Upper lobe of right lung (tissue), 1 donor: Measurements from ENCODE around the gene MAGI2. TPM values are rescaled to one million over a fixed set of nuclear protein-coding genes. Genes with fewer than 3 reads are reported as not detected.
A peak's percentile ranks its signal among the peaks of the same experiment; 100 is the strongest.

Experiments used
- ATAC-seq: fragments of 200-7000 bp; cut with Tn5 transposase; one replicate; pipeline ENCODE4 v1.9.1; 2020; ENCODE audit warnings: mild to moderate bottlenecking, moderate library complexity
- DNase-seq: peaks from one replicate; pipeline ENCODE4 v3.0.0-alpha.2; 2020
- H3K27ac ChIP-seq: fragments of 200-600 bp; one replicate; pipeline ENCODE4 v1.8.0; 2022
- H3K27me3 ChIP-seq: fragments of 200-600 bp; one replicate; pipeline ENCODE4 v1.8.0; 2022; ENCODE audit warnings: mild to moderate bottlenecking
- H3K36me3 ChIP-seq: fragments of 200-600 bp; one replicate; pipeline ENCODE4 v1.8.0; 2022
- H3K4me1 ChIP-seq: fragments of 200-600 bp; one replicate; pipeline ENCODE4 v1.8.0; 2022
- H3K4me3 ChIP-seq: fragments of 200-600 bp; one replicate; pipeline ENCODE4 v1.8.0; 2022; ENCODE audit warnings: mild to moderate bottlenecking
- H3K9me3 ChIP-seq: fragments of 200-600 bp; one replicate; pipeline ENCODE4 v1.8.0; 2022
- CTCF ChIP-seq: fragments of 200-600 bp; IDR thresholded peaks from one replicate; pipeline ENCODE4 v1.8.0; 2022; ENCODE audit warnings: antibody characterized with exemption
- intact Hi-C: fragments of 100-400 bp; cut with DNase I; formaldehyde crosslinking; loops from one replicate; pipeline ENCODE4 v1.11.0; 2022
- total RNA-seq: library from RNA; stranded (reverse); fragmentation: NEBNext Ultra II Directional; extraction: Animal tissue kit (Norgen Biotek cat#: 25700); gene quantifications from one replicate; pipeline ENCODE4 v1.2.1, GENCODE V29; 2021
- donor health status: DM: no; HTN: yes; CAD: no; lungs with severe emphysema.

The MAGI2 gene
- total RNA-seq, 1 donor from 2014 or later: 12.8 TPM

GRCh38 chr7:79410345-79410744 lies 43.1 kb downstream of the MAGI2 start:
- Histone ChIP-seq H3K36me3 (no peaks in the 10 kb centered on the region), H3K27ac (no peak overlapping the region), H3K27me3 (no peaks in the 10 kb centered on the region), H3K4me1 (no peaks in the 10 kb centered on the region), H3K9me3 (no peaks in the 10 kb centered on the region), H3K4me3 (no peak overlapping the region)
- DNase-seq (no peak), ATAC-seq (no peak)
- intact Hi-C loops: no loop called here
- no peak for TF ChIP-seq CTCF

- ATAC-seq (no peak), DNase-seq (no peak)
- no peaks in the 10 kb centered on the region for H3K9me3 ChIP-seq
- H3K36me3 ChIP-seq: no peaks in the 10 kb centered on the region
- H3K4me3 ChIP-seq: no peak overlapping the region
- intact Hi-C loops: no loop called here
- H3K4me1 ChIP-seq: peaks cover 3% of the 10 kb centered on the region
- no peak for TF ChIP-seq CTCF
- H3K27ac ChIP-seq: no peak overlapping the region
- no peaks in the 10 kb centered on the region for H3K27me3 ChIP-seq
These were observed 46.1 kb downstream of the MAGI2 start for GRCh38 chr7:79407351-79407750.

- Histone ChIP-seq H3K27ac (no peak overlapping the region), H3K4me3 (no peak overlapping the region), H3K27me3 (no peaks in the 10 kb centered on the region), H3K36me3 (no peaks in the 10 kb centered on the region), H3K4me1 (peaks cover 3% of the 10 kb centered on the region), H3K9me3 (no peaks in the 10 kb centered on the region)
- intact Hi-C loops: no loop called here
- no peak for TF ChIP-seq CTCF
- ATAC-seq (no peak), DNase-seq (no peak)
These were observed 47.1 kb downstream of the MAGI2 start for GRCh38 chr7:79406371-79406770.

GRCh38 chr7:79405368-79405767 lies 48.1 kb downstream of the MAGI2 start:
- intact Hi-C loops: no loop called here
- H3K4me1 ChIP-seq: peaks cover 3% of the 10 kb centered on the region
- no peak for TF ChIP-seq CTCF
- no peaks in the 10 kb centered on the region for H3K36me3 ChIP-seq
- ATAC-seq (no peak), DNase-seq (no peak)
- H3K27me3 ChIP-seq: no peaks in the 10 kb centered on the region
- no peak overlapping the region for H3K27ac ChIP-seq
- no peak overlapping the region for H3K4me3 ChIP-seq
- no peaks in the 10 kb centered on the region for H3K9me3 ChIP-seq

- Histone ChIP-seq H3K36me3 (no peaks in the 10 kb centered on the region), H3K27me3 (no peaks in the 10 kb centered on the region), H3K4me3 (no peak overlapping the region), H3K4me1 (peaks cover 3% of the 10 kb centered on the region), H3K27ac (peak overlapping the region; percentile 33), H3K9me3 (no peaks in the 10 kb centered on the region)
- intact Hi-C loops: no loop called here
- DNase-seq (no peak), ATAC-seq (no peak)
- TF ChIP-seq CTCF: no peak
These were observed 49.6 kb downstream of the MAGI2 start for GRCh38 chr7:79403879-79404278.

GRCh38 chr7:79403451-79403850 lies 50.0 kb downstream of the MAGI2 start:
- Histone ChIP-seq H3K27ac (no peak overlapping the region), H3K36me3 (no peaks in the 10 kb centered on the region), H3K4me3 (no peak overlapping the region), H3K27me3 (no peaks in the 10 kb centered on the region), H3K4me1 (peaks cover 3% of the 10 kb centered on the region), H3K9me3 (no peaks in the 10 kb centered on the region)
- intact Hi-C loops: no loop called here
- no peak for TF ChIP-seq CTCF
- DNase-seq (no peak), ATAC-seq (no peak)
